ENCODE data around the gene TRPM3.
"Not testable (repeated sequence)": the region's sequence is repeated elsewhere in the genome, so short reads cannot be mapped to it uniquely, and the experiment has no call there.

GRCh38 chr9:70724025-70724424 lies 397.4 kb downstream of the TRPM3 start:
- TF ChIP-seq, protein P1, sequence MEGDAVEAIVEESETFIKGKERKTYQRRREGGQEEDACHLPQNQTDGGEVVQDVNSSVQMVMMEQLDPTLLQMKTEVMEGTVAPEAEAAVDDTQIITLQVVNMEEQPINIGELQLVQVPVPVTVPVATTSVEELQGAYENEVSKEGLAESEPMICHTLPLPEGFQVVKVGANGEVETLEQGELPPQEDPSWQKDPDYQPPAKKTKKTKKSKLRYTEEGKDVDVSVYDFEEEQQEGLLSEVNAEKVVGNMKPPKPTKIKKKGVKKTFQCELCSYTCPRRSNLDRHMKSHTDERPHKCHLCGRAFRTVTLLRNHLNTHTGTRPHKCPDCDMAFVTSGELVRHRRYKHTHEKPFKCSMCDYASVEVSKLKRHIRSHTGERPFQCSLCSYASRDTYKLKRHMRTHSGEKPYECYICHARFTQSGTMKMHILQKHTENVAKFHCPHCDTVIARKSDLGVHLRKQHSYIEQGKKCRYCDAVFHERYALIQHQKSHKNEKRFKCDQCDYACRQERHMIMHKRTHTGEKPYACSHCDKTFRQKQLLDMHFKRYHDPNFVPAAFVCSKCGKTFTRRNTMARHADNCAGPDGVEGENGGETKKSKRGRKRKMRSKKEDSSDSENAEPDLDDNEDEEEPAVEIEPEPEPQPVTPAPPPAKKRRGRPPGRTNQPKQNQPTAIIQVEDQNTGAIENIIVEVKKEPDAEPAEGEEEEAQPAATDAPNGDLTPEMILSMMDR (IDR thresholded peaks at IDR 0.05 in 8 of 11, conservative IDR thresholded peaks at IDR 0.05 in 3 of 11) = not testable (repeated sequence)
- TF ChIP-seq POLR2A (IDR thresholded peaks at IDR 0.05) = not testable (repeated sequence)

Data from spleen (tissue), 7 donors.